ENCODE data around the gene BUD31.

DNA sequence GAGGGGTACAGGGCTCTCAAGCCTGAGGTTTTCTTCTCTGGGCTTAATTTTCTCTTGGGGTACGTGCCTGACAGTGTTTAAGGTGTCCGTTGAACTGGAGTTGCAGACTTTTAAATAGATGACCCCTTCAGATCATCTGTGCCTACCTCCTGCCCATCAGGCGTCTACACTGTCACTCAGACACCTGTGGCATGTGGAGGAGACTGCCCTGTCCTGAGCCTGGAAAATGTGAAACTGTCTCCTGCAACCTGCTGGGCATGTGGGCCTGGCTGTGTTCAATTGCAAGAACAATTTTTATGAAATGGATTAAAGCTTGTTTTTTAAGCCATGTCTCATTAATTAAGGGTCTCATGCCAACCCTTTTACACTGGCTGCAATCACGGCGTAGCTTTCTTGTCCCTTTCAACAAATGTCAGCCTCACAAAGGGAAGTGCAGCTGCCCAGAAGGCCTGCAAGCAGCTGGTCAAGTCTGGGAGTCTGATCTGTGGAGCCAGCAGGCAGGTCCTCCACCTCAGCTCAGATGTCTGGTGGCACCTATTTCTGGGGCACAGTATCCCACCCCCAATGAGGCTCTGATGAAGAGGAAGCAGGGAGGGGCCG lies 48.4 kb downstream of the BUD31 start:
- TF ChIP-seq, protein P1, sequence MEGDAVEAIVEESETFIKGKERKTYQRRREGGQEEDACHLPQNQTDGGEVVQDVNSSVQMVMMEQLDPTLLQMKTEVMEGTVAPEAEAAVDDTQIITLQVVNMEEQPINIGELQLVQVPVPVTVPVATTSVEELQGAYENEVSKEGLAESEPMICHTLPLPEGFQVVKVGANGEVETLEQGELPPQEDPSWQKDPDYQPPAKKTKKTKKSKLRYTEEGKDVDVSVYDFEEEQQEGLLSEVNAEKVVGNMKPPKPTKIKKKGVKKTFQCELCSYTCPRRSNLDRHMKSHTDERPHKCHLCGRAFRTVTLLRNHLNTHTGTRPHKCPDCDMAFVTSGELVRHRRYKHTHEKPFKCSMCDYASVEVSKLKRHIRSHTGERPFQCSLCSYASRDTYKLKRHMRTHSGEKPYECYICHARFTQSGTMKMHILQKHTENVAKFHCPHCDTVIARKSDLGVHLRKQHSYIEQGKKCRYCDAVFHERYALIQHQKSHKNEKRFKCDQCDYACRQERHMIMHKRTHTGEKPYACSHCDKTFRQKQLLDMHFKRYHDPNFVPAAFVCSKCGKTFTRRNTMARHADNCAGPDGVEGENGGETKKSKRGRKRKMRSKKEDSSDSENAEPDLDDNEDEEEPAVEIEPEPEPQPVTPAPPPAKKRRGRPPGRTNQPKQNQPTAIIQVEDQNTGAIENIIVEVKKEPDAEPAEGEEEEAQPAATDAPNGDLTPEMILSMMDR (IDR thresholded peaks at IDR 0.05), result no peak
- TF ChIP-seq POLR2A (IDR thresholded peaks at IDR 0.05), result no peak
- no peak for TF ChIP-seq POLR2AphosphoS5 (IDR thresholded peaks at IDR 0.05)
